Thymus (tissue), 11 donors: ENCODE measurements around the gene AKR7A3. TPM values are rescaled to one million over a fixed set of nuclear protein-coding genes. Genes with fewer than 3 reads are reported as not detected.
"Not testable (repeated sequence)": the region's sequence is repeated elsewhere in the genome, so short reads cannot be mapped to it uniquely, and the experiment has no call there.

Experiments
- DNase-seq, 9 donors: peaks; one replicate each; pipeline ENCODE4 v3.0.0-alpha.2; 2013; ENCODE audit warnings: low spot score in 9 of 9, low read depth in 6 of 9, missing footprints in 1 of 9
- H3K27ac ChIP-seq, 2 donors: one replicate each; pipeline ENCODE4 v1.5.1; 2013; ENCODE audit warnings: control low read depth in 1 of 2, low read depth in 1 of 2, low read length in 1 of 2, mild to moderate bottlenecking in 1 of 2, moderate library complexity in 1 of 2
- H3K27me3 ChIP-seq, 2 donors: one replicate each; pipeline ENCODE4 v1.5.1; 2013; ENCODE audit warnings: low read length in 1 of 2; ENCODE audit not compliant: control insufficient read depth in 2 of 2, insufficient read depth in 1 of 2
- H3K36me3 ChIP-seq, 2 donors: one replicate each; pipeline ENCODE4 v1.5.1; 2013; ENCODE audit warnings: low read length in 1 of 2, mild to moderate bottlenecking in 1 of 2, moderate library complexity in 1 of 2; ENCODE audit not compliant: control insufficient read depth in 2 of 2, insufficient read depth in 2 of 2
- H3K4me1 ChIP-seq, 2 donors: one replicate each; pipeline ENCODE4 v1.5.1; 2013; ENCODE audit warnings: low read length in 2 of 2; ENCODE audit not compliant: control insufficient read depth in 2 of 2, insufficient read depth in 2 of 2
- H3K4me3 ChIP-seq, 2 donors: one replicate each; pipeline ENCODE4 v1.5.1; 2013; ENCODE audit warnings: low read length in 2 of 2, control low read depth in 1 of 2, mild to moderate bottlenecking in 1 of 2
- H3K9me3 ChIP-seq, 2 donors: one replicate each; pipeline ENCODE4 v1.5.1; 2013; ENCODE audit warnings: low read length in 1 of 2, mild to moderate bottlenecking in 1 of 2; ENCODE audit not compliant: control insufficient read depth in 2 of 2, insufficient read depth in 1 of 2
- WGBS: extraction: QIAGEN DNeasy Blood & Tissue Kit; methylation state at CpG from one replicate; pipeline ENCODE4 v1.1.7; 2013; 5-methylcytosine and 5-hydroxymethylcytosine counted together
- polyA plus RNA-seq: library from polyadenylated mRNA; stranded (reverse); fragments of 200-250 nt; gene quantifications from one replicate; pipeline ENCODE4 v1.2.3, GENCODE V29; 2013
- total RNA-seq: library from RNA; stranded (reverse); fragments of 120-200 nt; gene quantifications from one replicate; pipeline ENCODE4 v1.2.4, GENCODE V29; 2013
- donor health status: healthy.

Gene AKR7A3
- total and polyA plus RNA-seq, 2 donors, result 0.57 to 2.1 TPM

GRCh38 chr1:19285366-19285765 is 3.2 kb downstream of the AKR7A3 start:
- WGBS, result 95% methylated on average over 3 of the region's 3 CpGs
- DNase-seq, H3K9me3 ChIP-seq, H3K36me3 ChIP-seq, H3K27ac ChIP-seq, H3K4me3 ChIP-seq, H3K4me1 ChIP-seq: not testable (repeated sequence)
- H3K27me3 ChIP-seq, result peaks cover 0 to 19% of the 10 kb centered on the region in 2 donors

GRCh38 chr1:19284881-19285280 is 3.7 kb downstream of the AKR7A3 start:
- no peak overlapping the region for H3K27ac ChIP-seq
- no peaks in the 10 kb centered on the region for H3K36me3 ChIP-seq
- H3K4me3 ChIP-seq, result no peak overlapping the region
- H3K4me1 ChIP-seq, result peaks cover 3 to 6% of the 10 kb centered on the region in 2 donors
- DNase-seq, result no peak
- no peaks in the 10 kb centered on the region for H3K9me3 ChIP-seq
- H3K27me3 ChIP-seq, result peaks cover 0 to 19% of the 10 kb centered on the region in 2 donors
- 93% methylated on average over 8 of the region's 8 CpGs for WGBS

- DNase-seq, result no peak
- WGBS, result 97% methylated on average over 9 of the region's 9 CpGs
- Histone ChIP-seq H3K27ac (no peak overlapping the region), H3K4me1 (peaks cover under 1 to 2% of the 10 kb centered on the region in 2 donors), H3K9me3 (no peaks in the 10 kb centered on the region), H3K4me3 (no peak overlapping the region), H3K27me3 (peaks cover 0 to 12% of the 10 kb centered on the region in 2 donors), H3K36me3 (no peaks in the 10 kb centered on the region)
These were observed 4.7 kb downstream of the AKR7A3 start for GRCh38 chr1:19283891-19284290.

GRCh38 chr1:19274636-19275035 is 13.9 kb downstream of the AKR7A3 start:
- H3K27me3 ChIP-seq, result peaks cover 2 to 29% of the 10 kb centered on the region in 2 donors
- H3K4me3 ChIP-seq, result no peak overlapping the region
- peaks cover 1 to 10% of the 10 kb centered on the region in 2 donors for H3K9me3 ChIP-seq
- H3K27ac ChIP-seq, result no peak overlapping the region
- H3K4me1 ChIP-seq, result no peaks in the 10 kb centered on the region
- H3K36me3 ChIP-seq, result no peaks in the 10 kb centered on the region
- no peak for DNase-seq
- WGBS, result 96% methylated on average over 5 of the region's 5 CpGs

GRCh38 chr1:19273844-19274531 is 14.6 kb downstream of the AKR7A3 start:
- not testable (repeated sequence) for DNase-seq, H3K27ac ChIP-seq
- peaks cover 2 to 29% of the 10 kb centered on the region in 2 donors for H3K27me3 ChIP-seq

GRCh38 chr1:19273106-19273843 is 15.3 kb downstream of the AKR7A3 start:
- 95% methylated on average over 22 of the region's 22 CpGs for WGBS

More at GRCh38 chr1:19273844-19274531, 14.6 kb downstream of the AKR7A3 start:
- not testable (repeated sequence) for H3K4me1 ChIP-seq, H3K9me3 ChIP-seq, H3K4me3 ChIP-seq, H3K36me3 ChIP-seq
- WGBS, result 25% methylated on average over 57 of the region's 66 CpGs

GRCh38 chr1:19272064-19272463 is 16.5 kb downstream of the AKR7A3 start:
- DNase-seq, result no peak
- H3K4me1 ChIP-seq, result no peaks in the 10 kb centered on the region
- no peak overlapping the region for H3K4me3 ChIP-seq
- peaks cover 2 to 29% of the 10 kb centered on the region in 2 donors for H3K27me3 ChIP-seq
- H3K9me3 ChIP-seq, result peaks cover 1 to 10% of the 10 kb centered on the region in 2 donors
- H3K36me3 ChIP-seq, result no peaks in the 10 kb centered on the region
- no peak overlapping the region for H3K27ac ChIP-seq

More at GRCh38 chr1:19273106-19273843, 15.3 kb downstream of the AKR7A3 start:
- Histone ChIP-seq H3K9me3 (peaks cover 1 to 10% of the 10 kb centered on the region in 2 donors), H3K4me3 (no peak overlapping the region), H3K27ac (no peak overlapping the region), H3K4me1 (no peaks in the 10 kb centered on the region), H3K27me3 (peaks cover 2 to 29% of the 10 kb centered on the region in 2 donors), H3K36me3 (no peaks in the 10 kb centered on the region)
- DNase-seq, result no peak

- H3K27me3 ChIP-seq, result peaks cover 2 to 28% of the 10 kb centered on the region in 2 donors
- WGBS, result 96% methylated on average over 6 of the region's 6 CpGs
- H3K27ac ChIP-seq, DNase-seq, H3K4me3 ChIP-seq, H3K4me1 ChIP-seq, H3K9me3 ChIP-seq, H3K36me3 ChIP-seq: not testable (repeated sequence)
These were observed 18.2 kb downstream of the AKR7A3 start for GRCh38 chr1:19270343-19270730.
